ENCODE results near the gene PEX6.
"Not testable (repeated sequence)": the region's sequence is repeated elsewhere in the genome, so short reads cannot be mapped to it uniquely, and the experiment has no call there.

The PEX6 gene

GRCh38 chr6:42978839-42979522 is at the start of gene PEX6:
TSS of gene PEX6 (minus strand) at chr6:42979181. CDS start at chr6:42979150, 31 bp downstream.
- peak; percentile 74 to 77 for DNase-seq

GRCh38 chr6:43026365-43026764 is 47.4 kb upstream of the PEX6 start:
- no peak for DNase-seq

- DNase-seq = no peak
These were observed 45.5 kb upstream of the PEX6 start for GRCh38 chr6:43024436-43024835.

- peak in 1 of 2 experiments; percentile 12 for DNase-seq
These were observed 42.5 kb upstream of the PEX6 start, which contains the start of gene RRP36 for GRCh38 chr6:43021270-43022047. TSS of gene RRP36 (plus strand) at chr6:43021623. CDS start at chr6:43021655, 32 bp downstream.

- no peak for DNase-seq
These were observed 41.9 kb upstream of the PEX6 start for GRCh38 chr6:43020847-43021246.

- no peak for DNase-seq
These were observed 41.2 kb upstream of the PEX6 start for GRCh38 chr6:43020052-43020705.

- DNase-seq = no peak
These were observed 40.2 kb upstream of the PEX6 start for GRCh38 chr6:43019152-43019551.

- no peak for DNase-seq
These were observed 38.0 kb upstream of the PEX6 start for GRCh38 chr6:43016943-43017334.

GRCh38 chr6:43016176-43016942 is 37.4 kb upstream of the PEX6 start:
- no peak for DNase-seq

- DNase-seq = no peak
These were observed 35.5 kb upstream of the PEX6 start for GRCh38 chr6:43014434-43014909.

- DNase-seq = peak; percentile 96 to 98
These were observed 35.0 kb upstream of the PEX6 start, which contains the start of the genes KLHDC3 and MEA1 for GRCh38 chr6:43013843-43014433. TSS of gene KLHDC3 (plus strand) at chr6:43014249. CDS start at chr6:43017193, 2,944 bp downstream. TSS of gene MEA1 (minus strand) at chr6:43013946. CDS start at chr6:43013813, 133 bp downstream.

GRCh38 chr6:43013097-43013842 is 34.3 kb upstream of the PEX6 start:
- no peak for DNase-seq

- DNase-seq = no peak
These were observed 33.4 kb upstream of the PEX6 start for GRCh38 chr6:43012364-43012763.

GRCh38 chr6:43011207-43011606 is 32.2 kb upstream of the PEX6 start:
- DNase-seq = no peak

GRCh38 chr6:43009124-43009523 is 30.1 kb upstream of the PEX6 start:
- DNase-seq = no peak

GRCh38 chr6:43007126-43007525 is 28.1 kb upstream of the PEX6 start:
- no peak for DNase-seq

GRCh38 chr6:43006251-43006650 is 27.3 kb upstream of the PEX6 start:
- DNase-seq = no peak

- DNase-seq = no peak
These were observed 26.9 kb upstream of the PEX6 start for GRCh38 chr6:43005844-43006243.

- no peak for DNase-seq
These were observed 22.9 kb upstream of the PEX6 start for GRCh38 chr6:43001843-43002242.

- DNase-seq = not testable (repeated sequence)
These were observed 19.2 kb upstream of the PEX6 start for GRCh38 chr6:42998205-42998604.

- no peak for DNase-seq
These were observed 17.5 kb upstream of the PEX6 start for GRCh38 chr6:42996513-42996912.

All from NCI-H187 (cell line).